HG03108 (cell line): ENCODE data around the gene OTOG.
A peak's percentile ranks its signal among the peaks of the same experiment; 100 is the strongest.

Experiments
- ATAC-seq: cut with Tn5 transposase; IDR thresholded peaks from one replicate; pipeline ENCODE4 v1.9.1; 2021; ENCODE audit warnings: moderate library complexity; ENCODE audit not compliant: unreplicated experiment

The OTOG gene

GRCh38 chr11:17581036-17581731 is 34.1 kb downstream of the OTOG start:
- ATAC-seq: no peak

- no peak for ATAC-seq
These were observed 34.6 kb downstream of the OTOG start for GRCh38 chr11:17581732-17582053.

GRCh38 chr11:17585911-17586695 is 39.0 kb downstream of the OTOG start:
- no peak for ATAC-seq

GRCh38 chr11:17588166-17588565 is 41.1 kb downstream of the OTOG start:
- no peak for ATAC-seq

- ATAC-seq: no peak
These were observed 41.7 kb downstream of the OTOG start for GRCh38 chr11:17588721-17589120.

GRCh38 chr11:17590463-17590862 is 43.4 kb downstream of the OTOG start:
- no peak for ATAC-seq

GRCh38 chr11:17591293-17591692 is 44.2 kb downstream of the OTOG start:
- no peak for ATAC-seq

- ATAC-seq: no peak
These were observed 46.6 kb downstream of the OTOG start for GRCh38 chr11:17593466-17594245.

- no peak for ATAC-seq
These were observed 47.7 kb downstream of the OTOG start for GRCh38 chr11:17594686-17595192.

GRCh38 chr11:17595526-17596309 is 48.7 kb downstream of the OTOG start:
- ATAC-seq: no peak

GRCh38 chr11:17596310-17596669 is 49.2 kb downstream of the OTOG start:
- no peak for ATAC-seq

- no peak for ATAC-seq
These were observed 49.7 kb downstream of the OTOG start for GRCh38 chr11:17596711-17597110.

GRCh38 chr11:17597770-17598169 is 50.7 kb downstream of the OTOG start:
- no peak for ATAC-seq

- peak; percentile 74 for ATAC-seq
These were observed 51.8 kb downstream of the OTOG start for GRCh38 chr11:17598700-17599459.

GRCh38 chr11:17599460-17599925 is 52.4 kb downstream of the OTOG start:
- ATAC-seq: no peak

- ATAC-seq: no peak
These were observed 53.5 kb downstream of the OTOG start for GRCh38 chr11:17600316-17601255.

- no peak for ATAC-seq
These were observed 54.2 kb downstream of the OTOG start for GRCh38 chr11:17601256-17601671.

GRCh38 chr11:17601676-17602075 is 54.6 kb downstream of the OTOG start:
- ATAC-seq: no peak
